ENCODE measurements around the gene SRGAP3.

Gene SRGAP3

DNA sequence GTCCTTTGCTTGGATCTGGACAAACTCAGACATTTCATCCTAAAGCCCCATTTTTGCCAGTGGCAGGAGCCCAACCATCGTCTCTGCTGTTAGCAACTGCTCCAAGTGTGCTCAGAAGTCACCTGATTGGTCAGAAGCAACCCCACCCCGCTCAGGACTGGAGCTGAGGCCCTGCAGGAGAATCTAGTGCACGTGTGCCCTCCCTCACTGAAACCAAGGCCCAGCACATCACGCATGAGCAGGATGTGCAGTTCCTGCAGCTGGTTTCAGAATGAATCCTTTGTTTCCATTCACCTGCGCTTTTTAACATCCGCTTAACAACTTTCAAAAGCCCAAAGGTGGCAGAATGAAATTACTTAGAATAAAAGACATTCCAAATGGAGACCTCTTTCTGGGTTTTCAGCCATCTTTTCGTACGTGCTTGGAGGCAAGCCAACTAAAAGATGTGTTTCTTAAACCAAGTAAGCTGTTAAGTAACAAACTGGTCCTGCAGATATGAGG lies 81.2 kb downstream of the SRGAP3 start:
- Histone ChIP-seq H3K9me3 (ENCODE audit: control insufficient read depth, low read depth, low read length) (no peaks in the 10 kb centered on the region), H3K27me3 (ENCODE audit: control insufficient read depth, insufficient read depth, low read length) (no peaks in the 10 kb centered on the region), H3K4me1 (ENCODE audit: control insufficient read depth, low read depth, low read length) (no peaks in the 10 kb centered on the region), H3K4me3 (ENCODE audit: low read length) (no peak overlapping the region), H3K9ac (ENCODE audit: low read length) (no peak overlapping the region), H3K27ac (ENCODE audit: low read length) (no peak overlapping the region), H3K36me3 (ENCODE audit: control insufficient read depth, low read depth, low read length) (no peaks in the 10 kb centered on the region)

DNA sequence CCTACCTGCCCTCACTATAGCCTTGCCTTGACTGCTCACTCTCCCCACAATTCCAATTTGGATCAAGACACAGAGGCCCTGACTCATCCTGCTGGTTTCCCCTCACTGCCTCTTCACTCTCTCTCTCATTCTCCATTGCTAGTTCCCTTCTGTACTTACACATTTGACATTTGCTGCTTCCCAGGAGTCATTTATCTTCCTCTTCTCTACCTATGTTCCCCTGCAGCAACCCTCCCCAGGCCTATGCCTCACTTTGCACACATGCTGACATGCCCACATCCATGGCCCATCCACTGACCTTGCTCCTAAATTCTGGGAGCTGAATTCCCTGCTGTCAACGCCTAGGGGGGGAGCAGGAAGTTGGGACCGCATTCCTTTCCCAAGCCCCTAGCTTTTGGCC lies 82.2 kb downstream of the SRGAP3 start:
- no peaks in the 10 kb centered on the region for H3K4me1 ChIP-seq (ENCODE audit: control insufficient read depth, low read depth, low read length)
- H3K9ac ChIP-seq (ENCODE audit: low read length): no peak overlapping the region
- no peaks in the 10 kb centered on the region for H3K9me3 ChIP-seq (ENCODE audit: control insufficient read depth, low read depth, low read length)
- H3K27ac ChIP-seq (ENCODE audit: low read length): no peak overlapping the region
- H3K4me3 ChIP-seq (ENCODE audit: low read length): no peak overlapping the region
- H3K27me3 ChIP-seq (ENCODE audit: control insufficient read depth, insufficient read depth, low read length): no peaks in the 10 kb centered on the region
- H3K36me3 ChIP-seq (ENCODE audit: control insufficient read depth, low read depth, low read length): no peaks in the 10 kb centered on the region

DNA sequence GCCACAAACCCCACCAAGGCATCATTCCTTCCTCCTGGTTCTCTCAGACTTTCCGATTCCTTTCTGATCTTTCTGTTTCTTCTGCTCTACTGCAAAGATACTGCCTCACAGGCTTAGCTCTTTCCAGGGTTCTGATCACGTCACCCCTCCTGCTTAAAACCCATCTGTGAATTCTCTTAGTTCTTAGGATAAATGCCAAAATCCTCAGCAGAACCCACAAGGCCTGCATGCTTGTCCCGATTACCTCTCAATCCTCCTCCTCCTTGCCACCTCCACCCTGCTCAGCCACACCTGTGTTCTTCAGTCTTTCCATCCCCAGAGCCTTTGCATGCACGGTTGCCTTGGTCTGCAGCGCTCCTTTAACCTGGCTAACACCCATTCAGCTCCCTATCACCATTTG lies 84.0 kb downstream of the SRGAP3 start:
- Histone ChIP-seq H3K4me1 (ENCODE audit: control insufficient read depth, low read depth, low read length) (no peaks in the 10 kb centered on the region), H3K36me3 (ENCODE audit: control insufficient read depth, low read depth, low read length) (no peaks in the 10 kb centered on the region), H3K27me3 (ENCODE audit: control insufficient read depth, insufficient read depth, low read length) (no peaks in the 10 kb centered on the region), H3K4me3 (ENCODE audit: low read length) (no peak overlapping the region), H3K9ac (ENCODE audit: low read length) (no peak overlapping the region), H3K9me3 (ENCODE audit: control insufficient read depth, low read depth, low read length) (no peaks in the 10 kb centered on the region), H3K27ac (ENCODE audit: low read length) (no peak overlapping the region)

DNA sequence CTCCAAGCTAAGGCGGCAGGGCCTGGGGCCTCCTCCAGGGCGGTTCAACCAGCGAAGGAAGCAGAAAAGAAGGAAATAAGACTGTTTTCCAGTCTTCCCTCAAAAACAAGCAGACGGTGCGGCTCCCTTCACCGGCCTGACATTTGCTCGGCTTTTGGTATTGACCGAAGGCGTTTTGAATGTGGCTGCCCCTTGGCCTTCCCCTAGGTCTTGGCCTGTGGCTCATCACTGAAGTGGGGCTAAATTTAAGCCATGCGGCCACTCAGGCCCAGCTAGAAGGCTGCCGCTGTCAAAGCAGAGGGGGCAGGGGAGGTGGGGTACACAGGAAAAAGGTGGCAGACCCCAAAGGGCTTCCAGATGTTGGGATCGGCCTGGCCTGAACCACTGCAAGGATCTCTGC lies 86.2 kb downstream of the SRGAP3 start:
- Histone ChIP-seq H3K9me3 (ENCODE audit: control insufficient read depth, low read depth, low read length) (no peaks in the 10 kb centered on the region), H3K4me1 (ENCODE audit: control insufficient read depth, low read depth, low read length) (no peaks in the 10 kb centered on the region), H3K36me3 (ENCODE audit: control insufficient read depth, low read depth, low read length) (no peaks in the 10 kb centered on the region), H3K4me3 (ENCODE audit: low read length) (no peak overlapping the region), H3K9ac (ENCODE audit: low read length) (no peak overlapping the region), H3K27me3 (ENCODE audit: control insufficient read depth, insufficient read depth, low read length) (no peaks in the 10 kb centered on the region), H3K27ac (ENCODE audit: low read length) (no peak overlapping the region)

DNA sequence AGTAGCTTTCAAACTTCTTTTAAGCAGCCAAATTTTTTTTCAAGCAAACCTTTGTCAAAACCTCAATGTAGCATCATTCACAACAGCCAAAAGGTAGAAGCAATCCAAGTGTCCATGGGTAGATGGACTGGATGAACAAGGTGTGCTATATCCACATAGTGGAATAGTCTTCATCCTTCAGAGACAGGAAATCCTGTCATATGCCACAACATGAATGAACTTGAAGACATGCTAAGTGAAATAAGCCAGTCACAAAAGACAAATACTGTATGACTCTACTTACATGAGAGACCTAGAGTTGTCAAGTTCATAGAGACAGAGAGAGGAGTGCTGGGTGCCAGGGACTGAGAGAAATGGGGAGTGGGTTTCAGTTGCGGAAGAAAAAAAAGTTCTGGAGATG lies 87.6 kb downstream of the SRGAP3 start:
- Histone ChIP-seq H3K4me3 (ENCODE audit: low read length) (no peak overlapping the region), H3K9ac (ENCODE audit: low read length) (no peak overlapping the region), H3K27ac (ENCODE audit: low read length) (no peak overlapping the region), H3K9me3 (ENCODE audit: control insufficient read depth, low read depth, low read length) (no peaks in the 10 kb centered on the region), H3K4me1 (ENCODE audit: control insufficient read depth, low read depth, low read length) (peaks cover 5% of the 10 kb centered on the region), H3K36me3 (ENCODE audit: control insufficient read depth, low read depth, low read length) (no peaks in the 10 kb centered on the region), H3K27me3 (ENCODE audit: control insufficient read depth, insufficient read depth, low read length) (no peaks in the 10 kb centered on the region)

DNA sequence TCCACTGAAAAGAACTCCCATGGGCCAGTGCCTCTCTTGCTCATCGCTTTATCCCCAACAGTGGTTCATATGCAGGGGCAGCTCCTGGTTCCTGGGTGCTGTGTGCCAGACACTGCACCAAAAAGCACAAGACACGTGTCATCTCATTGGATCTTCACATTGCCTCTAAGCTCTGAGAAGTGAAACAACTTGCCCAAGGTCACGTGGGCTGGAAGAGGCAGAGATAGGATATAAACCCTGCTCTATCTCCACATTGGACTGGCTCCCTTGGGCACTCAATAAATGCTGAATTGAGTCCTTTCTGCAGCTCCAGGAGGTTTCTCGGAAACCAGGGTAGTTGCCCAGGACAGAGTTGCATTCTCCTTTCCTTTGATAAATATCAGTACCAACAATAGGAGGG lies 88.1 kb downstream of the SRGAP3 start:
- Histone ChIP-seq H3K4me1 (ENCODE audit: control insufficient read depth, low read depth, low read length) (peaks cover 5% of the 10 kb centered on the region), H3K9me3 (ENCODE audit: control insufficient read depth, low read depth, low read length) (no peaks in the 10 kb centered on the region), H3K9ac (ENCODE audit: low read length) (no peak overlapping the region), H3K27me3 (ENCODE audit: control insufficient read depth, insufficient read depth, low read length) (no peaks in the 10 kb centered on the region), H3K4me3 (ENCODE audit: low read length) (no peak overlapping the region), H3K27ac (ENCODE audit: low read length) (no peak overlapping the region), H3K36me3 (ENCODE audit: control insufficient read depth, low read depth, low read length) (no peaks in the 10 kb centered on the region)

DNA sequence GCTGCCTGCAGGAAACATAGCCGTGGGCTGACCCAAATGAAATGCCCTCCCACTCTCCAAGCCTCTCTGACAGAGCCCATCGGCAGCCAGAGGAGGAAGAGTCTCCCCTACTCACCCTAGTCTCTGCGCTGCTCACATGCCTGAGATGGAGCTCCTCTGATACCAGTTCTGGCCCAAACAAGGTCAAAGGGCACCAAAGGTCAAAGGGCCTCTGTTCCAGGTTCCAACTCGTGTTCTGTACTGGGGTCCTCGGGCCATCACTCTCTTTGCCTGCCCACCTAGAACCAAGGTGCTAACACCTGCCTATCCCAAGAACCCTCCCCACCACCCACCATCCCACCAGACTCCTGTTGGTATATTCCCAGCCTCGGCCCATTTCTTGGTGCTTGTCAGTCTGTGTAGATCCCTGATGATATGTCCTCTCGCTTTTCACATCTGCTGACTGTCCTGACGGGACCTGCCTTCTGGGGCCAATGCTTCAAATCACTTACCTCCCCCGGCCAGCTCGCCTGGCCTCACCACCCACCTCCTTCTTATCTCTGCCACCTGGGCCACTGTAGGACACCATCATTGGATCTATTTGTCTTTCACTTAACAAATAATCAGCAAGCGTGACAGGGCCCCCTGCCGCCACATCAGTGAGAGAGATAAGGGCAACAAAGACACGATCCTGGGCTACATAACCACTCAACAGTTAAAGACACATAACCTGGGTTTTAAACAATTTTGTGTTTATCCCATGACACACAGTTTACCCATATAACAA lies 90.4 kb downstream of the SRGAP3 start:
- Histone ChIP-seq H3K27me3 (ENCODE audit: control insufficient read depth, insufficient read depth, low read length) (no peaks in the 10 kb centered on the region), H3K9ac (ENCODE audit: low read length) (no peak overlapping the region), H3K4me1 (ENCODE audit: control insufficient read depth, low read depth, low read length) (peaks cover 13% of the 10 kb centered on the region), H3K4me3 (ENCODE audit: low read length) (no peak overlapping the region), H3K27ac (ENCODE audit: low read length) (no peak overlapping the region), H3K36me3 (ENCODE audit: control insufficient read depth, low read depth, low read length) (no peaks in the 10 kb centered on the region), H3K9me3 (ENCODE audit: control insufficient read depth, low read depth, low read length) (no peaks in the 10 kb centered on the region)

DNA sequence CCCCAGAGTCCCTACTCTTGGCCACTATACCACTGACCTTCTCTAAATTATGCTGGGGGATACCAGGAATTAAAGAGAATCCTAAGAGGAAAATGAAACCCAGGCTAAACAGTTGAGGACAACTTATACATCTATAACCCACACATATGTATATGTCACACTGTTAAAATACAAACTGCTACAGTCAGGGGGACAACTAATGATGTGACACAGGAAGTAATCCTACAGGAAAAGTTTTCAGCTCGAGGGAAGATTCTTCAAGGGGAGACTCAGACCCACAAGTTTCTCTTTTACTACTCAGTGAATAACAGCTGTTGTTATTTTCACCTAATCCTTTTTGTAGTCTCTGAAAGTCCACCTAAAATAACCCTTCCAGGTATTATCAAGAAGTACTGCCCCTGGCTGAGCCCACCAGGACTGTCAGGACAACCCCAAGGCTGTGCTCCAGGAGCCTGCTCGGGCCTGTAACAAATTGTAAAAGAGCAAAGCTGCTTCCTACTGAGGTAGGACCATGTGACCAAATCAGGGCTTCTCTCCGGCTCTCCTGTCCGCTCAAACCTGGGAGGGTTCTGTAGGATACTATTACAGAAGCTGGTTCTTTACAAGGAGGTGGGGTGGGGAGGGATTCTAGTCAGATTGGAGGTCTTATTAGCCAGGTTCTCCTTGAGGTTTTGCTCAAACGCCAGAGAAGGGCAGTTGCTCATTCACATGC lies 91.6 kb downstream of the SRGAP3 start:
- H3K36me3 ChIP-seq (ENCODE audit: control insufficient read depth, low read depth, low read length): no peaks in the 10 kb centered on the region
- H3K27me3 ChIP-seq (ENCODE audit: control insufficient read depth, insufficient read depth, low read length): no peaks in the 10 kb centered on the region
- no peak overlapping the region for H3K9ac ChIP-seq (ENCODE audit: low read length)
- no peak overlapping the region for H3K27ac ChIP-seq (ENCODE audit: low read length)
- peaks cover 16% of the 10 kb centered on the region for H3K4me1 ChIP-seq (ENCODE audit: control insufficient read depth, low read depth, low read length)
- no peaks in the 10 kb centered on the region for H3K9me3 ChIP-seq (ENCODE audit: control insufficient read depth, low read depth, low read length)
- H3K4me3 ChIP-seq (ENCODE audit: low read length): no peak overlapping the region

DNA sequence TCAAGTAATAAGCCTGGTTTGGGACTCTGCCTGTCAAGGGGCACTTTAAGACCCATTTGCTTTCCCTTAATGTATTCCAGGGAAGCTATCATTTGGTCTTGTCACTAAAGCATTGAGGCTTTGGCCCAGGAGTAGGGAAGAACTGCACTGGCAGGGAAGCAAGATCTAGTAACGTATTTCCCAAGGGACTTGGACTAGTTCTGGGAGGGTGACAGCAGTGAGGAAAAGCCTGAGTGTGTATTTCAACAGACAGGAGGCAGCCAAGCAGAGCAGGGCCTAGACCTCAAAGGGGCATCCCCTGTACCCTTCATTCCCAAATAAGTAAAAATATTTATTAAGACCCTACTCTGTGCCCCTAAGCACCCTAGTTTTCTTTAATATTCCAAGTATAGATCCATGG lies 92.8 kb downstream of the SRGAP3 start:
- no peak overlapping the region for H3K9ac ChIP-seq (ENCODE audit: low read length)
- no peaks in the 10 kb centered on the region for H3K36me3 ChIP-seq (ENCODE audit: control insufficient read depth, low read depth, low read length)
- no peak overlapping the region for H3K27ac ChIP-seq (ENCODE audit: low read length)
- no peak overlapping the region for H3K4me3 ChIP-seq (ENCODE audit: low read length)
- H3K4me1 ChIP-seq (ENCODE audit: control insufficient read depth, low read depth, low read length): peaks cover 16% of the 10 kb centered on the region
- H3K27me3 ChIP-seq (ENCODE audit: control insufficient read depth, insufficient read depth, low read length): no peaks in the 10 kb centered on the region
- H3K9me3 ChIP-seq (ENCODE audit: control insufficient read depth, low read depth, low read length): no peaks in the 10 kb centered on the region

DNA sequence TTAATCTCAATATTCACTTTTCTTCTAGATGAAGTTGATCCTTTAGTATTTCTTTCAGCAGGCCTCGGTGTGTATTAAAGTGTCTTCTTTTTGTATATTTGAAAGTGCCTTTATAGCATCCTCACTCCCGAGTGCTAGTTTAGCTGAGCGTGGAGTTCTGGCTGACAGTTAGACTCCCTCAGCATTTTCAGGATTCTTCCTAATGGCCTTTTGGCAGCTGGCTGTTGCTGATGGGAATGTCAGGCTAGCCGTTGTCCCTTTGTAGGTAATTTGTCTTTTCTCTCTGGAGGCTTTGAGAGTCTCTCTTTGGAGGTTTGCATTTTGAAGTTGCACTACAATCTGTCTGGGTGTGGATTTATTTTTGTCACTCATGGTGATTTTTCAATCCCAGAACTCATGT lies 94.4 kb downstream of the SRGAP3 start:
- Histone ChIP-seq H3K4me3 (ENCODE audit: low read length) (no peak overlapping the region), H3K36me3 (ENCODE audit: control insufficient read depth, low read depth, low read length) (no peaks in the 10 kb centered on the region), H3K27ac (ENCODE audit: low read length) (no peak overlapping the region), H3K4me1 (ENCODE audit: control insufficient read depth, low read depth, low read length) (peaks cover 16% of the 10 kb centered on the region), H3K9ac (ENCODE audit: low read length) (no peak overlapping the region), H3K27me3 (ENCODE audit: control insufficient read depth, insufficient read depth, low read length) (no peaks in the 10 kb centered on the region), H3K9me3 (ENCODE audit: control insufficient read depth, low read depth, low read length) (no peaks in the 10 kb centered on the region)

DNA sequence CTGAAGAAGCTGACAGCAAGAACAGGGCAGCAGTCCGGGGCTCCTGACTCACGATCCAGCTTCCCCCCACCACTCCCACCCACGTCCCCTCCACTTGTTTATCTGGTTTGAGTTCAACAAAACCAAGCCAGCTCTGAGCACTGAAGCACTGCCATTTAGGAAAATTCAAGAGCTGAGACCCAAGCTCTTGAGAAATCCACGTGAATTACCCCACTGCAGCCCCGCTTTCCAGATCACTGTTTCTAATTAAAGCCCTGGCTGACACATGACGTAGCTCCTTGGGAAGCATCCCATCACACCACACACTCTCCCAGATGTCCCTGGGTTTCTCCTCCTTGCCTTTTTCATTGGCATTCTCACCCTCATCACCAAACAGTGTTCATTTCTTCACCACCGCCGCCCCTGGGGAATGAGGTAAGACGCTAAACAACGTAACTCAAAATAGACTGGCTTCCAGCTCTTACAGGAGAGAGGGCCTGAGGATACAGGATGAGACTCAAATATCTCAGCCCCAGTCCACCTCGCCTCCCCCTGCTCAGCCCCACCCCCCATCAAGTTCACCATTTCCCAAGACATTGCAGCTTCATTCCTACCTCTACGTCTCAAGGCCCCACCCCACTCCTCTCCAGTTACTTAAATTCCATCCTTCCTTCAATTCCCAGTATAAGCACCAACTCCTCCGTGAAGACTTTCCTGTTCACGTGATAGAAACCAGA lies 95.4 kb downstream of the SRGAP3 start:
- H3K36me3 ChIP-seq (ENCODE audit: control insufficient read depth, low read depth, low read length): no peaks in the 10 kb centered on the region
- no peaks in the 10 kb centered on the region for H3K9me3 ChIP-seq (ENCODE audit: control insufficient read depth, low read depth, low read length)
- H3K27me3 ChIP-seq (ENCODE audit: control insufficient read depth, insufficient read depth, low read length): no peaks in the 10 kb centered on the region
- peaks cover 16% of the 10 kb centered on the region for H3K4me1 ChIP-seq (ENCODE audit: control insufficient read depth, low read depth, low read length)
- H3K9ac ChIP-seq (ENCODE audit: low read length): no peak overlapping the region
- no peak overlapping the region for H3K27ac ChIP-seq (ENCODE audit: low read length)
- no peak overlapping the region for H3K4me3 ChIP-seq (ENCODE audit: low read length)
